Upper lobe of right lung (tissue), 1 donor: ENCODE data around the gene SCT. TPM values are rescaled to one million over a fixed set of nuclear protein-coding genes. Genes with fewer than 3 reads are reported as not detected.

Experiments used
- ATAC-seq: fragments of 200-7000 bp; cut with Tn5 transposase; one replicate; pipeline ENCODE4 v1.9.1; 2020; ENCODE audit warnings: mild to moderate bottlenecking, moderate library complexity
- DNase-seq: peaks from one replicate; pipeline ENCODE4 v3.0.0-alpha.2; 2020
- H3K27ac ChIP-seq: fragments of 200-600 bp; one replicate; pipeline ENCODE4 v1.8.0; 2022
- H3K27me3 ChIP-seq: fragments of 200-600 bp; one replicate; pipeline ENCODE4 v1.8.0; 2022; ENCODE audit warnings: mild to moderate bottlenecking
- H3K36me3 ChIP-seq: fragments of 200-600 bp; one replicate; pipeline ENCODE4 v1.8.0; 2022
- H3K4me1 ChIP-seq: fragments of 200-600 bp; one replicate; pipeline ENCODE4 v1.8.0; 2022
- H3K4me3 ChIP-seq: fragments of 200-600 bp; one replicate; pipeline ENCODE4 v1.8.0; 2022; ENCODE audit warnings: mild to moderate bottlenecking
- H3K9me3 ChIP-seq: fragments of 200-600 bp; one replicate; pipeline ENCODE4 v1.8.0; 2022
- intact Hi-C: fragments of 100-400 bp; cut with DNase I; formaldehyde crosslinking; loops from one replicate; pipeline ENCODE4 v1.11.0; 2022
- total RNA-seq: library from RNA; stranded (reverse); fragmentation: NEBNext Ultra II Directional; extraction: Animal tissue kit (Norgen Biotek cat#: 25700); gene quantifications from one replicate; pipeline ENCODE4 v1.2.1, GENCODE V29; 2021
- TF ChIP-seq, protein P1 (sequence below): fragments of 200-600 bp; IDR thresholded peaks from one replicate; pipeline ENCODE4 v1.8.0; 2022; ENCODE audit warnings: antibody characterized with exemption
- donor health status: DM: no; HTN: yes; CAD: no; lungs with severe emphysema.

The SCT gene
- total RNA-seq, 1 donor from 2014 or later, result not detected

- no peaks in the 10 kb centered on the region for H3K4me1 ChIP-seq
- H3K36me3 ChIP-seq, result peaks cover 91% of the 10 kb centered on the region
- TF ChIP-seq, protein P1, sequence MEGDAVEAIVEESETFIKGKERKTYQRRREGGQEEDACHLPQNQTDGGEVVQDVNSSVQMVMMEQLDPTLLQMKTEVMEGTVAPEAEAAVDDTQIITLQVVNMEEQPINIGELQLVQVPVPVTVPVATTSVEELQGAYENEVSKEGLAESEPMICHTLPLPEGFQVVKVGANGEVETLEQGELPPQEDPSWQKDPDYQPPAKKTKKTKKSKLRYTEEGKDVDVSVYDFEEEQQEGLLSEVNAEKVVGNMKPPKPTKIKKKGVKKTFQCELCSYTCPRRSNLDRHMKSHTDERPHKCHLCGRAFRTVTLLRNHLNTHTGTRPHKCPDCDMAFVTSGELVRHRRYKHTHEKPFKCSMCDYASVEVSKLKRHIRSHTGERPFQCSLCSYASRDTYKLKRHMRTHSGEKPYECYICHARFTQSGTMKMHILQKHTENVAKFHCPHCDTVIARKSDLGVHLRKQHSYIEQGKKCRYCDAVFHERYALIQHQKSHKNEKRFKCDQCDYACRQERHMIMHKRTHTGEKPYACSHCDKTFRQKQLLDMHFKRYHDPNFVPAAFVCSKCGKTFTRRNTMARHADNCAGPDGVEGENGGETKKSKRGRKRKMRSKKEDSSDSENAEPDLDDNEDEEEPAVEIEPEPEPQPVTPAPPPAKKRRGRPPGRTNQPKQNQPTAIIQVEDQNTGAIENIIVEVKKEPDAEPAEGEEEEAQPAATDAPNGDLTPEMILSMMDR, result no peak
- intact Hi-C loops, result no loop called here
- no peak overlapping the region for H3K27ac ChIP-seq
- DNase-seq (no peak), ATAC-seq (no peak)
- no peaks in the 10 kb centered on the region for H3K27me3 ChIP-seq
- no peaks in the 10 kb centered on the region for H3K9me3 ChIP-seq
- H3K4me3 ChIP-seq, result no peak overlapping the region
Observed at GRCh38 chr11:592918-593317, 34.1 kb downstream of the SCT start.

DNA sequence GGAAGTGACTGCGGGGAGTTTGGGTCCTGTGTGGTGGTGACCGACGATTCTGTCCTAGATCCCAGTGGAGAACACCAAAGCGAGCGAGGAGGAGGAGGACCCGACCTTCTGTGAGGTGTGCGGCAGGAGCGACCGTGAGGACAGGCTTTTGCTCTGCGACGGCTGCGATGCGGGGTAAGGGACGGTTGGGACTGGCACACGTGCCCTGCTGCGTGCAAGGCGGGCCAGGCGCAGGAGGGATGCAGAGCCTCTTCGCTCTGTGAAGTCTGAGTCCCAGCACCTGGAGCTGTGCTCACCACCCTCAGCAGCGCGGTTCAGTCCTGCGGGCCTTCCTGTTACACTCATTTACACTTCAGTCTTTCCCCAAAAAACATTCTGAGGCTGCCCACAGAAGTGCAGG is 34.5 kb downstream of the SCT start:
- H3K27me3 ChIP-seq, result no peaks in the 10 kb centered on the region
- intact Hi-C loops, result no loop called here
- H3K4me3 ChIP-seq, result no peak overlapping the region
- ATAC-seq (no peak), DNase-seq (no peak)
- TF ChIP-seq, protein P1, result no peak
- no peaks in the 10 kb centered on the region for H3K9me3 ChIP-seq
- peaks cover 91% of the 10 kb centered on the region for H3K36me3 ChIP-seq
- H3K4me1 ChIP-seq, result no peaks in the 10 kb centered on the region
- H3K27ac ChIP-seq, result no peak overlapping the region

- intact Hi-C loops, result no loop called here
- TF ChIP-seq, protein P1, result no peak
- Histone ChIP-seq H3K4me3 (no peak overlapping the region), H3K27me3 (no peaks in the 10 kb centered on the region), H3K36me3 (peaks cover 92% of the 10 kb centered on the region), H3K27ac (no peak overlapping the region), H3K9me3 (no peaks in the 10 kb centered on the region), H3K4me1 (no peaks in the 10 kb centered on the region)
- DNase-seq (no peak), ATAC-seq (no peak)
Observed at GRCh38 chr11:590997-591396, 36.0 kb downstream of the SCT start.

DNA sequence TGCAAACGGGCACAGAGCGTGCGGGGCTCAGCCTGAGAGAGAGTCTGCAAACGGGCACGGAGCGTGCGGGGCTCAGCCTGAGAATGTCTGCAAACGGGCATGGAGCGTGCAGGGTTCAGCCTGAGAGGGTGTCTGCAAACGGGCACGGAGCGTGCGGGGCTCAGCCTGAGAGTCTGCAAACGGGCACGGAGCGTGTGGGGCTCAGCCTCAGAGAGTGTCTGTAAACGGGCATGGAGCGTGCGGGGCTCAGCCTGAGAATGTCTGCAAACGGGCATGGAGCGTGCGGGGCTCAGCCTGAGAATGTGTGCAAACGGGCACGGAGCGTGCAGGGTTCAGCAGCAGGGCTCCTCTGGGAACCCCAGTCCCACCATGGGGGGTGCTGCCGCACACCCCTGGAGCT is 37.2 kb downstream of the SCT start:
- Histone ChIP-seq H3K4me3 (no peak overlapping the region), H3K27ac (no peak overlapping the region), H3K4me1 (no peaks in the 10 kb centered on the region), H3K9me3 (no peaks in the 10 kb centered on the region), H3K36me3 (peaks cover 81% of the 10 kb centered on the region), H3K27me3 (no peaks in the 10 kb centered on the region)
- DNase-seq, result no peak
- intact Hi-C loops, result no loop called here
- ATAC-seq, result no peak
- TF ChIP-seq, protein P1, result no peak

GRCh38 chr11:587978-588380 is 39.0 kb downstream of the SCT start:
- Histone ChIP-seq H3K36me3 (peaks cover 81% of the 10 kb centered on the region), H3K27me3 (no peaks in the 10 kb centered on the region), H3K27ac (peak overlapping the region; percentile 58), H3K9me3 (no peaks in the 10 kb centered on the region), H3K4me3 (no peak overlapping the region), H3K4me1 (no peaks in the 10 kb centered on the region)
- ATAC-seq, result peak; percentile 91
- peak; percentile 82 for DNase-seq
- intact Hi-C loops, result no loop called here
- TF ChIP-seq, protein P1, result no peak

DNA sequence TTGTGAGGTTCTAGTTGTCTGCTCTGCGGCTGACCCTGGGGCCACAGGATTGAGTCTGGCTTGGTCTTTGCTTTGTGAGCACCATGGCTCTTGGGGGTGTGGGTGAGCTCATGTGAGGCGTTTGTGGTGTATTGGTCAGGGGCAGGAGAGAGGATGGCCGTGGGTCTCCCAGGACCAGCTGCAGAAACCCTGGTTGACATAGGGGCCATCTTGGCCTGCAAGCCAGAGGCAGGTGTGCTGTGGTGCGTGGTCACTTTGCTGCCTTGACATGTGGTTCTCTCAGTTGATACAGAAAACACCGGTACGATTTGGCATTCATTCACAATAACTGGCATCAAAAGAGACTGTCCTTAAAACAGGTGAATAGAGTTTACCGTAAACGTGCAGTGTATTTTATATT is 39.4 kb downstream of the SCT start:
- ATAC-seq (no peak), DNase-seq (no peak)
- Histone ChIP-seq H3K27ac (no peak overlapping the region), H3K36me3 (peaks cover 79% of the 10 kb centered on the region), H3K9me3 (no peaks in the 10 kb centered on the region), H3K4me3 (no peak overlapping the region), H3K27me3 (no peaks in the 10 kb centered on the region), H3K4me1 (no peaks in the 10 kb centered on the region)
- intact Hi-C loops, result no loop called here
- TF ChIP-seq, protein P1, result no peak
